Loucy (cell line): ENCODE measurements around the gene ADARB1.

Experiments used
- H2AFZ ChIP-seq: fragments of 200-600 bp; sonication (generic); 2 replicates; pipeline ENCODE4 v1.6.0; 2016; ENCODE audit warnings: antibody characterized with exemption, mild to moderate bottlenecking, low read length, moderate library complexity
- H3F3A ChIP-seq: fragments of 200-600 bp; 2 replicates; pipeline ENCODE4 v1.6.0; 2016; ENCODE audit warnings: antibody characterized with exemption, low read depth, mild to moderate bottlenecking
- H3K27me3 ChIP-seq: fragments of 200-600 bp; sonication (generic); 2 replicates; pipeline ENCODE4 v1.6.1; 2014; ENCODE audit warnings: low read length, mild to moderate bottlenecking; ENCODE audit not compliant: insufficient read depth, poor library complexity, severe bottlenecking
- H3K36me3 ChIP-seq: fragments of 200-600 bp; sonication (generic); 2 replicates; pipeline ENCODE4 v1.6.1; 2016; ENCODE audit warnings: low read length; ENCODE audit not compliant: insufficient read depth
- H3K4me1 ChIP-seq: fragments of 200-600 bp; sonication (generic); 2 replicates; pipeline ENCODE4 v1.5.1; 2014; ENCODE audit warnings: low read length, mild to moderate bottlenecking; ENCODE audit not compliant: insufficient read depth, poor library complexity, severe bottlenecking
- H3K4me2 ChIP-seq: fragments of 200-600 bp; sonication (generic); 2 replicates; pipeline ENCODE4 v1.6.0; 2014; ENCODE audit warnings: antibody characterized with exemption, low read length, low read depth, mild to moderate bottlenecking; ENCODE audit not compliant: poor library complexity, severe bottlenecking
- H3K4me3 ChIP-seq: fragments of 200-600 bp; sonication (generic); 2 replicates; pipeline ENCODE4 v1.5.1; 2014; ENCODE audit warnings: low read length, mild to moderate bottlenecking, mixed read lengths; ENCODE audit not compliant: poor library complexity, severe bottlenecking
- H3K79me2 ChIP-seq: fragments of 200-600 bp; sonication (generic); 2 replicates; pipeline ENCODE4 v1.6.1; 2014; ENCODE audit warnings: low read length; ENCODE audit not compliant: insufficient read depth
- H3K9ac ChIP-seq: fragments of 200-600 bp; sonication (generic); 2 replicates; pipeline ENCODE4 v1.6.0; 2014; ENCODE audit warnings: mild to moderate bottlenecking, low read depth, low read length, moderate library complexity; ENCODE audit not compliant: poor library complexity, severe bottlenecking
- H3K9me2 ChIP-seq: fragments of 200-600 bp; sonication (generic); replicated peaks from 2 replicates; pipeline ENCODE4 v1.6.1; 2016; ENCODE audit warnings: low read depth, low read length, mixed read lengths
- H3K9me3 ChIP-seq: fragments of 200-600 bp; sonication (generic); 2 replicates; pipeline ENCODE4 v1.6.1; 2014; ENCODE audit warnings: mild to moderate bottlenecking, antibody characterized with exemption, low read length, low read depth; ENCODE audit not compliant: insufficient read depth
- H4K20me1 ChIP-seq: fragments of 200-600 bp; sonication (generic); 2 replicates; pipeline ENCODE4 v1.6.0; 2014; ENCODE audit warnings: antibody characterized with exemption, low read length, mild to moderate bottlenecking; ENCODE audit not compliant: insufficient read depth, poor library complexity, severe bottlenecking
- EZH2phosphoT487 ChIP-seq: fragments of 200-600 bp; IDR thresholded peaks from 2 replicates; pipeline ENCODE4 v1.6.1; 2018; ENCODE audit warnings: antibody characterized with exemption, mild to moderate bottlenecking, moderate library complexity, borderline replicate concordance
- TF ChIP-seq, protein P1 (sequence below): fragments of 200-600 bp; sonication (generic); conservative IDR thresholded peaks from 2 replicates; pipeline ENCODE4 v1.5.1; 2014; ENCODE audit warnings: mild to moderate bottlenecking, antibody characterized with exemption, low read length

The ADARB1 gene

DNA sequence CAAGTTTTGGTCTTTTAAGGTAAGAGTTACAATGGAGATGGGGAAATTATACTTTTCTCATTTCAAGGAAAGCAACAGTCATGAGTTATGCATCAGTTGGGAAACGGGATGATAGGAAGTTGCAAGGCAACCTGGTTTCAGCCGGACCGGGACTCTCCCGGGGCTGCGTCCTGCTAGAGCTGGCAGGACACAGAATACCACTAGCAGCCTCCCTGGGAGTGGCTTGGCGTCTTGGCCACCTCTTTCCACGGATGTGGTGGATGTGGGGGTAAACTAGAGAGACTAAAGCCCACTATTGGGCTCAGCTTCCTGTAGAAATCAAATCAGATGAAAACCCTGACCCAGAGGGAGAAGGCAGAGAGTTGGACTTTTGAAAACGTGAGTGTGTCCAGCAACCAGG is 71.9 kb downstream of the ADARB1 start:
- TF ChIP-seq, protein P1, sequence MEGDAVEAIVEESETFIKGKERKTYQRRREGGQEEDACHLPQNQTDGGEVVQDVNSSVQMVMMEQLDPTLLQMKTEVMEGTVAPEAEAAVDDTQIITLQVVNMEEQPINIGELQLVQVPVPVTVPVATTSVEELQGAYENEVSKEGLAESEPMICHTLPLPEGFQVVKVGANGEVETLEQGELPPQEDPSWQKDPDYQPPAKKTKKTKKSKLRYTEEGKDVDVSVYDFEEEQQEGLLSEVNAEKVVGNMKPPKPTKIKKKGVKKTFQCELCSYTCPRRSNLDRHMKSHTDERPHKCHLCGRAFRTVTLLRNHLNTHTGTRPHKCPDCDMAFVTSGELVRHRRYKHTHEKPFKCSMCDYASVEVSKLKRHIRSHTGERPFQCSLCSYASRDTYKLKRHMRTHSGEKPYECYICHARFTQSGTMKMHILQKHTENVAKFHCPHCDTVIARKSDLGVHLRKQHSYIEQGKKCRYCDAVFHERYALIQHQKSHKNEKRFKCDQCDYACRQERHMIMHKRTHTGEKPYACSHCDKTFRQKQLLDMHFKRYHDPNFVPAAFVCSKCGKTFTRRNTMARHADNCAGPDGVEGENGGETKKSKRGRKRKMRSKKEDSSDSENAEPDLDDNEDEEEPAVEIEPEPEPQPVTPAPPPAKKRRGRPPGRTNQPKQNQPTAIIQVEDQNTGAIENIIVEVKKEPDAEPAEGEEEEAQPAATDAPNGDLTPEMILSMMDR: no peak
- no peak for TF ChIP-seq EZH2phosphoT487
- no peak overlapping the region for H3K9ac ChIP-seq
- H3K79me2 ChIP-seq: no peaks in the 10 kb centered on the region
- H4K20me1 ChIP-seq: no peaks in the 10 kb centered on the region
- no peaks in the 10 kb centered on the region for H3F3A ChIP-seq
- no peaks in the 10 kb centered on the region for H3K27me3 ChIP-seq
- no peaks in the 10 kb centered on the region for H3K9me3 ChIP-seq
- H3K36me3 ChIP-seq: no peaks in the 10 kb centered on the region; the same call in 1 of the 2 replicates
- H3K4me1 ChIP-seq: peaks cover 9% of the 10 kb centered on the region
- H3K9me2 ChIP-seq: no peaks in the 10 kb centered on the region
- no peak overlapping the region for H3K4me2 ChIP-seq
- no peak overlapping the region for H3K4me3 ChIP-seq
- no peak overlapping the region for H2AFZ ChIP-seq

DNA sequence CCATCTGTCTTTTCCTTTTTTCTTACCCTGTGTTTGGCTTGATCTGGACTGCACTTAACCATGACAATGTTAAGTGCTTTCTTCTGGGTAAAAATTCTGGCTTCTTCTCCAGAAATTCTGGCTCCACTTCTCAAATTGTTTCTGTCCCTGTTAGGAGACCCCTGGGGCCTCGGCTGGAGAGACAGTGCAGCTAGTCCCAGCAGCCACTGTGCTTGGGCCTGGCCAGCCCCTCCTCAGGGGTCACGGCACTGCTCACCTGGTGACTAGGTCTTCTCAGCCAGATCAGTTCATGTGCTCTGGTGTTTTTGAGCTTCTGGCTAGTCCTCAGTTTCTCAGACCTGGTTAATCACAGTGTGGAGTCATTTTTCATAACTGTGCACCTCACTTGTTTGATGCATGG is 72.4 kb downstream of the ADARB1 start:
- H3K9ac ChIP-seq: no peak overlapping the region
- H3K4me2 ChIP-seq: no peak overlapping the region
- no peaks in the 10 kb centered on the region; the same call in 1 of the 2 replicates for H3K36me3 ChIP-seq
- no peaks in the 10 kb centered on the region for H3K9me3 ChIP-seq
- no peaks in the 10 kb centered on the region for H3K27me3 ChIP-seq
- no peaks in the 10 kb centered on the region for H3K79me2 ChIP-seq
- no peak overlapping the region for H2AFZ ChIP-seq
- peaks cover 14% of the 10 kb centered on the region for H3K4me1 ChIP-seq
- no peaks in the 10 kb centered on the region for H3F3A ChIP-seq
- H4K20me1 ChIP-seq: no peaks in the 10 kb centered on the region
- no peak overlapping the region for H3K4me3 ChIP-seq
- H3K9me2 ChIP-seq: no peaks in the 10 kb centered on the region
- TF ChIP-seq, protein P1: no peak
- no peak for TF ChIP-seq EZH2phosphoT487

DNA sequence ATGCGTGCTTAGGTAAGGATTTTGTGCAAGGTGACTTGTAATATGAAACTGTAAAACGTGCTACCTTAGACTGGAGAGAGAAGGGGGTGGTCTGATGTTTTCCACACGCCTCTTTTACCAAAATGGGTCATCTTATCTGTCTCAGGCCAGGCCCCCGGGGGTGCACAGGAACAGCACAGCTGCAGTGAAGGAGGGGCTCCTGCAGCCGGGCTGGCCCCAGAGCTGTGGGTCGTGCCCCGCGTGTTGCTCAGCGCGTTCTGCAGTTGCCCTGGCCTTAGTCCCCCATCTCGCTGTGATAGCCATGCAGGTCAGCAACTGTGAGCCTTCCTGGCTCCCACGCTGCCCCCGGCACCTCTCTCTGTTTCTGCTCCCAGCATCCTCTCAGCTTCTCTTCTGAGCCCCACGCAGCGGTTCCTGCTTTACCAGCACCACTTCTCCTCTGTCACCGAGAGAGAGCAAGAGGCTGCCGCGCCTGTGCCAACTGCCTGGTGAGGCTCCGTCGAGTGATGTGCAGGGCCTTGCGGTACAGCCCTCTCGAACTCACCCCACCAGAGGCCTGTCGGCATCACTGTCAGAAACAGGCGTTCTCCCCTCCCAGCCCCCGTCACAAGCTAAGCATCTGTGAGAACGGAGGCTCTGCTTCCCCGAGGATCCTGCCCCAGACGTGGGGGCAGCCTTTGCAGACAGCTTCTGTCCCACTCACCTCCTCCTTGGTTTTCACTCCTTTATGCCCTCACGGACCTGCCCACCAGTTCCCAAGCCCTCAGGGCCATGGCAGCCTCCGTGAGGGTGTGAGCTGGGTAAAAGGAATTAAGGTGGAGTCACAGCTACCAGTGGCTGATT is 73.3 kb downstream of the ADARB1 start:
- TF ChIP-seq EZH2phosphoT487: no peak
- TF ChIP-seq, protein P1: no peak
- H3K4me3 ChIP-seq: no peak overlapping the region
- no peak overlapping the region for H3K9ac ChIP-seq
- peaks cover 21% of the 10 kb centered on the region for H3K4me1 ChIP-seq
- H3F3A ChIP-seq: no peaks in the 10 kb centered on the region
- H3K79me2 ChIP-seq: no peaks in the 10 kb centered on the region
- no peaks in the 10 kb centered on the region for H3K9me3 ChIP-seq
- H3K27me3 ChIP-seq: no peaks in the 10 kb centered on the region
- no peaks in the 10 kb centered on the region for H3K9me2 ChIP-seq
- H2AFZ ChIP-seq: no peak overlapping the region
- no peak overlapping the region for H3K4me2 ChIP-seq
- H4K20me1 ChIP-seq: peaks cover 1% of the 10 kb centered on the region
- H3K36me3 ChIP-seq: no peaks in the 10 kb centered on the region; the same call in 1 of the 2 replicates
